Esophagus squamous epithelium (tissue), 5 donors: ENCODE results near the gene RNLS. TPM values are rescaled to one million over a fixed set of nuclear protein-coding genes. Genes with fewer than 3 reads are reported as not detected.
A peak's percentile ranks its signal among the peaks of the same experiment; 100 is the strongest.

Experiments
- DNase-seq: peaks from one replicate; lab custom pipeline; 2025; lab: John Stamatoyannopoulos, UW
- H3K27ac ChIP-seq, 4 donors: fragments of 200-600 bp; sonication (generic); one replicate each; pipeline ENCODE4 v1.5.1; 2016 to 2019; ENCODE audit warnings: mild to moderate bottlenecking in 1 of 4
- H3K27me3 ChIP-seq, 4 donors: fragments of 200-600 bp; sonication (generic); 1 replicate in 3 of 4; 2 replicates in 1 of 4; pipeline versions ENCODE4 v1.5.1 to v1.6.0; 2017 to 2021; ENCODE audit warnings: antibody characterized with exemption in 1 of 4
- H3K36me3 ChIP-seq, 3 donors: fragments of 200-600 bp; sonication (generic); one replicate each; pipeline ENCODE4 v1.5.1; 2016 to 2019
- H3K4me1 ChIP-seq, 3 donors: fragments of 200-600 bp; sonication (generic); one replicate each; pipeline ENCODE4 v1.5.1; 2017 to 2019
- H3K4me3 ChIP-seq, 4 donors: fragments of 200-600 bp; sonication (generic); 1 replicate in 3 of 4; 2 replicates in 1 of 4; pipeline ENCODE4 v1.5.1; 2016 to 2019; ENCODE audit warnings: mild to moderate bottlenecking in 2 of 4, moderate library complexity in 1 of 4
- H3K9me3 ChIP-seq, 3 donors: fragments of 200-600 bp; sonication (generic); one replicate each; pipeline ENCODE4 v1.5.1; 2016 to 2019
- POLR2A ChIP-seq, 4 donors: fragments of 450-650 bp; IDR thresholded peaks; one replicate each; pipeline ENCODE4 v1.6.1; 2017; ENCODE audit warnings: antibody characterized with exemption in 4 of 4, mild to moderate bottlenecking in 4 of 4, moderate library complexity in 3 of 4
- WGBS, 2 donors: methylation state at CpG; one replicate each; pipeline ENCODE4 v1.1.5; 2018; 5-methylcytosine and 5-hydroxymethylcytosine counted together
- intact Hi-C: fragments of 100-400 bp; cut with DNase I; formaldehyde crosslinking; loops from one replicate; pipeline ENCODE4 v1.15.0; 2022
- total RNA-seq, 4 donors: library from RNA; depleted of rRNA; stranded (reverse); fragments of >200 nt; gene quantifications; one replicate each; pipeline ENCODE4 v1.1.0, GENCODE V29; 2016
- TF ChIP-seq, protein P1 (sequence below), 6 experiments: fragments of 450-650 bp in 4 of 6; fragments of 200-600 bp in 2 of 6; sonication (generic) in 2 of 6; IDR thresholded peaks; one replicate each; pipeline ENCODE4 v1.5.1; 2016 to 2019; ENCODE audit warnings: antibody characterized with exemption in 6 of 6, mild to moderate bottlenecking in 4 of 6, moderate library complexity in 4 of 6
- donor health status: DM: yes; HTN: yes; CAD: no.

Gene RNLS
- total RNA-seq, 4 donors from 2014 or later = 7.9 to 13.5 (median 10.5) TPM

GRCh38 chr10:88330174-88330573 lies 252.9 kb downstream of the RNLS start:
- Histone ChIP-seq H3K36me3 (no peaks in the 10 kb centered on the region), H3K4me3 (no peak overlapping the region), H3K9me3 (no peaks in the 10 kb centered on the region), H3K4me1 (no peaks in the 10 kb centered on the region), H3K27ac (no peak overlapping the region), H3K27me3 (no peaks in the 10 kb centered on the region)
- no peak for DNase-seq
- intact Hi-C loops = no loop called here
- no peak for TF ChIP-seq POLR2A (IDR thresholded peaks at IDR 0.05)
- WGBS, 2 donors = 9 to 59% methylated on average over 1 of the region's 1 CpG

GRCh38 chr10:88322324-88323063 lies 260.6 kb downstream of the RNLS start:
- 81 to 87% methylated on average over 3 of the region's 3 CpGs for WGBS, 2 donors
- H3K27me3 ChIP-seq = no peaks in the 10 kb centered on the region
- H3K36me3 ChIP-seq = no peaks in the 10 kb centered on the region
- no peak overlapping the region for H3K27ac ChIP-seq
- no peaks in the 10 kb centered on the region for H3K4me1 ChIP-seq
- H3K9me3 ChIP-seq = peaks cover 0 to 35% (median 23%) of the 10 kb centered on the region in 3 donors
- no peak for TF ChIP-seq POLR2A (IDR thresholded peaks at IDR 0.05)
- TF ChIP-seq, protein P1, sequence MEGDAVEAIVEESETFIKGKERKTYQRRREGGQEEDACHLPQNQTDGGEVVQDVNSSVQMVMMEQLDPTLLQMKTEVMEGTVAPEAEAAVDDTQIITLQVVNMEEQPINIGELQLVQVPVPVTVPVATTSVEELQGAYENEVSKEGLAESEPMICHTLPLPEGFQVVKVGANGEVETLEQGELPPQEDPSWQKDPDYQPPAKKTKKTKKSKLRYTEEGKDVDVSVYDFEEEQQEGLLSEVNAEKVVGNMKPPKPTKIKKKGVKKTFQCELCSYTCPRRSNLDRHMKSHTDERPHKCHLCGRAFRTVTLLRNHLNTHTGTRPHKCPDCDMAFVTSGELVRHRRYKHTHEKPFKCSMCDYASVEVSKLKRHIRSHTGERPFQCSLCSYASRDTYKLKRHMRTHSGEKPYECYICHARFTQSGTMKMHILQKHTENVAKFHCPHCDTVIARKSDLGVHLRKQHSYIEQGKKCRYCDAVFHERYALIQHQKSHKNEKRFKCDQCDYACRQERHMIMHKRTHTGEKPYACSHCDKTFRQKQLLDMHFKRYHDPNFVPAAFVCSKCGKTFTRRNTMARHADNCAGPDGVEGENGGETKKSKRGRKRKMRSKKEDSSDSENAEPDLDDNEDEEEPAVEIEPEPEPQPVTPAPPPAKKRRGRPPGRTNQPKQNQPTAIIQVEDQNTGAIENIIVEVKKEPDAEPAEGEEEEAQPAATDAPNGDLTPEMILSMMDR (IDR thresholded peaks at IDR 0.05) = no peak
- H3K4me3 ChIP-seq = no peak overlapping the region
- intact Hi-C loops = no loop called here
- no peak for DNase-seq

- Histone ChIP-seq H3K27me3 (no peaks in the 10 kb centered on the region), H3K4me1 (no peaks in the 10 kb centered on the region), H3K4me3 (no peak overlapping the region), H3K36me3 (no peaks in the 10 kb centered on the region), H3K27ac (no peak overlapping the region), H3K9me3 (peaks cover 0 to 35% (median 23%) of the 10 kb centered on the region in 3 donors)
- TF ChIP-seq, protein P1 (IDR thresholded peaks at IDR 0.05) = no peak
- no peak for TF ChIP-seq POLR2A (IDR thresholded peaks at IDR 0.05)
- 86 to 88% methylated on average over 1 of the region's 1 CpG for WGBS, 2 donors
- no peak for DNase-seq
- intact Hi-C loops = no loop called here
Measured at GRCh38 chr10:88319960-88320517, 263.1 kb downstream of the RNLS start.

DNA sequence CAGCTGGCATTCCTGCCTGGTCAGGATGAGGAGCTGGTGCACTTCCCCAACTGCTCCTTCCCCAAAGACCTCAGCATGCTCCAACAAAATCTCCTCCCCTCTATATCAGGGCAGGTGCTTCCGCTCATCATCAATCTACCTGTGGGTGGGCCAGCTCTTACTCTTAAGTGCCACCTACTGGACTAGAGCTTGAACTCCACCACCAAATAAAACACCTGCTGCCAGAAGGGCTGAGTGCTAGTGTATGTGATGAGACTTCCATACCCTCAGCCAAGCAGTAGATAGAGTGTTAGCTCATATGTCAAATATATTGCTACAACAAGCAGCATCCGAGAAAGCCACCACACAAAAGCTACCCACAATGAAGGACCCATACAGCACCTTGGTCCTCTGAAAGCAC lies 264.3 kb downstream of the RNLS start:
- Histone ChIP-seq H3K4me3 (no peak overlapping the region), H3K9me3 (peaks cover 0 to 35% (median 23%) of the 10 kb centered on the region in 3 donors), H3K4me1 (no peaks in the 10 kb centered on the region), H3K36me3 (no peaks in the 10 kb centered on the region), H3K27ac (no peak overlapping the region), H3K27me3 (no peaks in the 10 kb centered on the region)
- intact Hi-C loops = no loop called here
- no peak for TF ChIP-seq POLR2A (IDR thresholded peaks at IDR 0.05)
- TF ChIP-seq, protein P1 (IDR thresholded peaks at IDR 0.05) = peak in 2 of 6 experiments; percentile 16 to 39
- DNase-seq = no peak
- WGBS, 2 donors = 100% methylated on average over 2 of the region's 2 CpGs

DNA sequence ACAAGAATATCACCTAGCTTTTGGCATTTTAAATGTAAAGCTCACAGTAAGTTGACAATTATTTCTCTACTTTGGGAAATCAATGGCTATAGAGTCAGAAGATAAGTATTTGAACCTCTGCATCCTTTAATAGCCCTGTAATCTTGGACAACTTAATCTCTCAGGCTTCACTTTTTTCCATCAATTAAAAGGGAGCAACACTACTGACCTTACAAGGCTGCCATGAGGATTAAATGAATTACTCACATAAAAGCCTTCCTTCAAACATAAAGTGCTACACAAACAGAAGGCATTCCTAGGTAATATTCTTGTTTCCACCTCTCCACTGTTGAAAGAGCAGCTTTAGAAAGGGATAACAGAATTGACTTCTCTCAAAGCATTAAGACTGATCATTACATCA lies 266.0 kb downstream of the RNLS start:
- H3K27ac ChIP-seq = no peak overlapping the region

More for the DNA sequence above, 266.0 kb downstream of the RNLS start:
- no peak overlapping the region for H3K4me3 ChIP-seq
- H3K4me1 ChIP-seq = no peaks in the 10 kb centered on the region
- intact Hi-C loops = no loop called here
- no peak for TF ChIP-seq POLR2A (IDR thresholded peaks at IDR 0.05)
- TF ChIP-seq, protein P1 (IDR thresholded peaks at IDR 0.05) = no peak
- DNase-seq = no peak
- H3K9me3 ChIP-seq = peaks cover 0 to 24% (median 23%) of the 10 kb centered on the region in 3 donors
- no peaks in the 10 kb centered on the region for H3K27me3 ChIP-seq
- H3K36me3 ChIP-seq = no peaks in the 10 kb centered on the region
